22Rv1 (cell line): ENCODE data around the gene FDX1.

ENCODE experiments used
- H3K27ac ChIP-seq: fragments of 450-650 bp; 2 replicates; pipeline ENCODE4 v1.5.1; 2017
- ZFX ChIP-seq: fragments of 450-650 bp; IDR thresholded peaks from 2 replicates; pipeline ENCODE4 v1.6.1; 2017; ENCODE audit warnings: antibody characterized with exemption, borderline replicate concordance
- TF ChIP-seq, protein P1 (sequence below): fragments of 450-650 bp; IDR thresholded peaks from 2 replicates; pipeline ENCODE4 v1.5.1; 2017; ENCODE audit warnings: mild to moderate bottlenecking

The FDX1 gene

DNA sequence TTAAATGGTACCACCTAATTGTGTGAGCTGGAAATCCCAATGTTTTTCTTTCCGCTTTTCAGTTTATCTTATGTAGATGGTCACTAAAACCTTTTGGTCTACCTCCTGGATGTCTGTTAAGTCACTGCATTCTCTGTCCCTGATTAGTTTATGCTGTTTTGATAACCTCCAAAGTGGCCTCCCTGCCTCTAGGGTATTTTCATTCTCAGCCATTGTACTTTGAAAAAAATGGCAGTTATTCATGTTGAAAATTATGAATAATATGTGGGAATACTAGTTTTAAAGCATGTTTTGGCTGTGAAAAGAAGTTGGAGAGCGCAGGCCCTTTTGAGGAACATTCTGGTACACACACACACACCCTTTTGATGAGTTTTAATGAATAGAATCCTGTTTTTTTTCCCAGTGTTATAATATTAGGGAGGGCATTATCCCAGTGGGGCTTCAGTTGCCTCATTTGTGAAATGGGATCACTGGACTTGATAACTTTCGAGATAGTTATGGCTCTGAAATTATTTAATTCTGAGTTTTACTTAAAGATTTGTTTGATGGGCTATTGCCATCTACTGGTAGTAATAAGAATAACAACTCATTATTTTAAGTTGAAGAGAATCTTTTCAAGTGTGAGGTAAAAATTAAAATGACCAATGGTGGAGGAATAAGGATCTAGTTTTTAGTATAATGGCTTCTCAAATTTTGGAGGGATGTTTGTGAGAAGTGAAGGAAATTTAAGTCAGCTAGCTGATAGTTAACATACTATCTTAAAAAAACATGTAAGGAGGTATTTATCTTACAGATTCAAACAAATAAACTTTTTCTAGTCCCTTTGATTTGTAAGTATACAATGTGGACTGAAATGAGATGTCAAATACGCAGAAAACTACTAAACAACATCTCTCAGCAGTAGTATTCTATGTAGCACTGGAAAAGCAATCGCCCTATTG is 3.9 kb downstream of the FDX1 start:
- H3K27ac ChIP-seq, result no peak overlapping the region

DNA sequence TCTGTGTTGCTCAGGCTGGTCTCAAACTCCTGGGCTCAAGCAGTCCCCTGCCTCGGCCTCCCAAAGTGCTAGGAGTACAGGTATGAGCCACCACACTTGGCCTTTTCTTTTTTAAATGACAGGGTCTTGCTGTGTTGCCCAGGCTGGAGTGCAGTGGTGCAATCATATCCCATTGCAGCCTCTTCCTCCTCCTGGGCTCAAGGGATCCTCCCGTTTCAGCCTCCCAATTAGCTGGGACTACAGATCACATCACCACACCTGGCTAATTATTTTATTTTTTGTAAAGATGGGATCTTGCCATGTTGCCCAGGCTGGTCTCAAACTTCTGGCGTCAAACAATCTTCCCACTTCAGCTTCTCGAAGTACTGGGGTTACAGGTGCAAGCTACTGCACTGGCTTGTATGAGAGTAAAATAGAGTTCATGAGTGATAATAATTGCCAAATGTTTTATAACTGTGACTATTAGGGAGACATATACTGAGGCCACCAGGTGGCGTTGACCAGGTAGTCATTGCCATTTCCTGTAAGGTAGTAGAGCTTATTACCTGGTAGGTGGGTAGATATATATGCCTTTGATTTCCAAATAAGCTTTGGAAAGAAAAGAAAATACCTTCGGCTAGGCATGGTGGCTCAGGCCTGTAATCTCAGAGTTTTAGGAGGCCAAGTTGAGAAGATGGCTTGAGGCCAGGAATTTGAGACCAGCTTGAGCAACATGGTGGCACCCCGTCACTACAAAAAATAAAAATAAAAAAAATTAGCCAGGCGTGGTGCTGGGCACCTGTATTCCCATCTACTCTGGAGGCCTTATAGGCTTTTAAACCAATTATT is 5.4 kb downstream of the FDX1 start:
- TF ChIP-seq ZFX, result no peak
- TF ChIP-seq, protein P1, sequence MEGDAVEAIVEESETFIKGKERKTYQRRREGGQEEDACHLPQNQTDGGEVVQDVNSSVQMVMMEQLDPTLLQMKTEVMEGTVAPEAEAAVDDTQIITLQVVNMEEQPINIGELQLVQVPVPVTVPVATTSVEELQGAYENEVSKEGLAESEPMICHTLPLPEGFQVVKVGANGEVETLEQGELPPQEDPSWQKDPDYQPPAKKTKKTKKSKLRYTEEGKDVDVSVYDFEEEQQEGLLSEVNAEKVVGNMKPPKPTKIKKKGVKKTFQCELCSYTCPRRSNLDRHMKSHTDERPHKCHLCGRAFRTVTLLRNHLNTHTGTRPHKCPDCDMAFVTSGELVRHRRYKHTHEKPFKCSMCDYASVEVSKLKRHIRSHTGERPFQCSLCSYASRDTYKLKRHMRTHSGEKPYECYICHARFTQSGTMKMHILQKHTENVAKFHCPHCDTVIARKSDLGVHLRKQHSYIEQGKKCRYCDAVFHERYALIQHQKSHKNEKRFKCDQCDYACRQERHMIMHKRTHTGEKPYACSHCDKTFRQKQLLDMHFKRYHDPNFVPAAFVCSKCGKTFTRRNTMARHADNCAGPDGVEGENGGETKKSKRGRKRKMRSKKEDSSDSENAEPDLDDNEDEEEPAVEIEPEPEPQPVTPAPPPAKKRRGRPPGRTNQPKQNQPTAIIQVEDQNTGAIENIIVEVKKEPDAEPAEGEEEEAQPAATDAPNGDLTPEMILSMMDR, result peak; percentile 71

More for the DNA sequence above, 3.9 kb downstream of the FDX1 start:
- TF ChIP-seq ZFX, result no peak
- TF ChIP-seq, protein P1, result peak; percentile 79

DNA sequence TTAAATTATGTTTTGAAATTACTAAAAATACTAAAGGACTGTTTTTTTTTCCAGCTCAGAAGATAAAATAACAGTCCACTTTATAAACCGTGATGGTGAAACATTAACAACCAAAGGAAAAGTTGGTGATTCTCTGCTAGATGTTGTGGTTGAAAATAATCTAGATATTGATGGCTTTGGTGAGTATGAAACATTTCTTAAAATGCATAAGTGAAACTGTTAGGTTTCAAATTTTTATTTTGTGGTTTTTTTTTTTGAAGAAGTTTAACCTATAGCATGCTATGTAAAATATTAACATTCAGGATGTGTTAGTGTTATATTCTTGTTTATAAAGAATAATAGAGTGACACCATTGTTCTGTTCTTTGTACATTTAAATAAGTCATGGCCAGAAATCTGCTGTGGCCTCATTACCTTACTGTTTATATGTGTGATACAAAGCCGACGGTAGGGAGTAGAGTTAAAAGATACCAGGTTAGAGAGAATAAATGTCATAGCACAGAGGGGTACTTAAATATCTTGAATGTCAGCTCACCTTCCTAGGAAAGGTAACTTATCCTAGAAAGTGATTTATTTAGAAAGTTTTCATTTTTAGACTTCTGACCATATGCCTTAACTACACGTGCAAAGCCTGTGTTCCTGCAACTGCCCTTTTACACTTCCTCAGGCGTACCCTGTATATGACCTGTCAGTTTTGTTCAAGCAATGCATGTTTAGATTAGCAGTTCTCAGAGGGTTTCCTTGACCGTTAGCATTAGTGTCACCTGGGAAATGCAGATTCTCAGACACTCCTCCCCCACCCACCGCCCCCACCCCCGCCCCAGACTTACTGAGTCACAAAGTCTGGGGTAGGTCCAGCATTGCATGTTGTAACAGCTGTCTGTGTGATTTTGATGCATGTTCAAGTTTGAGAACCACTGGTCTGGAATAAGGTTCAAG is 6.3 kb downstream of the FDX1 start:
- no peak for TF ChIP-seq ZFX
- TF ChIP-seq, protein P1, result no peak
- no peak overlapping the region for H3K27ac ChIP-seq

More for the DNA sequence above, 5.4 kb downstream of the FDX1 start:
- H3K27ac ChIP-seq, result no peak overlapping the region

GRCh38 chr11:110438017-110438416 is 8.3 kb downstream of the FDX1 start:
- no peak overlapping the region for H3K27ac ChIP-seq

DNA sequence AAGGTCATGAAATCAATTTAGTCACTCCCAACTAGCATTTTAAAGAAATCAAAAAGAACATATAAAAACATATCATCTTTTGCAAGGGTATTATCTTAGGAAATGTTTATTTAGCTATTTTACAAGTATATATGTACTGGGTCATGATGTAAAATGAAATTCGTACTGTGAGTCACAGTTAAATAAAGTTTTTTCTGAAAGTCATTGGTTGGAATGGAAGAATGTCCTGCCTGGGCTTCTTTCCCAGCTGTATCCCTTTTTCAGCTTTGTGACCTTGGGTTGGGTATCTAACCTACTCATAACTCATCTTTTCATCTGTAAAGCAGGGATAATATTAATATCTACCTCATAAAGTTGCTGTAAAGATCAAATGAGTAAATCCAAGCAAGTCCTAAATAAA is 15.7 kb downstream of the FDX1 start:
- no peak for TF ChIP-seq ZFX
- TF ChIP-seq, protein P1, result no peak
- no peak overlapping the region for H3K27ac ChIP-seq

More at GRCh38 chr11:110438017-110438416, 8.3 kb downstream of the FDX1 start:
- no peak for TF ChIP-seq ZFX
- TF ChIP-seq, protein P1, result no peak

- no peak overlapping the region for H3K27ac ChIP-seq
- TF ChIP-seq, protein P1, result no peak
- TF ChIP-seq ZFX, result no peak
Observed at GRCh38 chr11:110446061-110446460, 16.3 kb downstream of the FDX1 start.
